Left colon (tissue), 2 donors: ENCODE measurements around the gene GATC. TPM values are rescaled to one million over a fixed set of nuclear protein-coding genes. Genes with fewer than 3 reads are reported as not detected.
"Not testable (repeated sequence)": the region's sequence is repeated elsewhere in the genome, so short reads cannot be mapped to it uniquely, and the experiment has no call there.

ENCODE experiments used
- ATAC-seq: fragments of 200-7000 bp; cut with Tn5 transposase; one replicate; pipeline ENCODE4 v1.9.1; 2020; ENCODE audit warnings: mild to moderate bottlenecking, moderate library complexity
- DNase-seq, 2 donors: peaks; one replicate each; pipeline ENCODE4 v3.0.0-alpha.2; 2020
- intact Hi-C, 2 donors: fragments of 100-400 bp; cut with DNase I in 1 of 2; cut with micrococcal nuclease in 1 of 2; formaldehyde crosslinking; loops; one replicate each; pipeline versions ENCODE4 v1.11.2 to v1.14.0; 2022; cut with DNase I, micrococcal nuclease
- total RNA-seq, 2 donors: library from RNA; stranded (reverse); fragmentation: NEBNext Ultra II Directional; extraction: Animal tissue kit (Norgen Biotek cat#: 25700); gene quantifications; one replicate each; pipeline ENCODE4 v1.2.1, GENCODE V29; 2021
- donor health status: DM: no; HTN: no; CAD: no.
- donor health status: DM: yes; HTN: yes; CAD: no.

GATC gene
- total RNA-seq, 2 donors from 2014 or later = 18.9 to 32.7 TPM

GRCh38 chr12:120466560-120467315 is 20.5 kb downstream of the GATC start:
- ATAC-seq (no peak), DNase-seq (peak in 1 of 2 donors; percentile 40)
- intact Hi-C loops = no loop called here

DNA sequence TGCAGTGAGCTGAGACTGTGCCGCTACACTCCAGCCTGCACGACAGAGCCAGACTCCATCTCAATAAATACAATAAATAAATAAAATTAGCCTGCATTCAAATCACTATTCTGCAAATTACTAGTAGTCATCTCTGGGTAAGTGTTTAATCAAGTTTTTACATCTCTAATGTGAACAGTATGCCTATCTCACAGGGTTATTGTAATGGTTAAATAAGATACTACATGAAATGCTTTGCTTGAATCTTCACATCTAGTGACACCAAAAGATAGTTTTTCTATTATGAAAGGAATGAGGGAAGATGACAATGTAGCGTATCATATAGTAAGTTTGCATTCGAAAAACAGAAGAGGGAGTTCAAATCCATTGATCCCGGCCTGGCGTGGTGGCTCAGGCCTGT is 21.2 kb downstream of the GATC start:
- intact Hi-C loops = no loop called here
- DNase-seq (no peak), ATAC-seq (no peak)

GRCh38 chr12:120468325-120468820 is 22.1 kb downstream of the GATC start:
- ATAC-seq (peak; percentile 10), DNase-seq (peak in 1 of 2 donors; percentile 30)
- intact Hi-C loops = no loop called here

DNA sequence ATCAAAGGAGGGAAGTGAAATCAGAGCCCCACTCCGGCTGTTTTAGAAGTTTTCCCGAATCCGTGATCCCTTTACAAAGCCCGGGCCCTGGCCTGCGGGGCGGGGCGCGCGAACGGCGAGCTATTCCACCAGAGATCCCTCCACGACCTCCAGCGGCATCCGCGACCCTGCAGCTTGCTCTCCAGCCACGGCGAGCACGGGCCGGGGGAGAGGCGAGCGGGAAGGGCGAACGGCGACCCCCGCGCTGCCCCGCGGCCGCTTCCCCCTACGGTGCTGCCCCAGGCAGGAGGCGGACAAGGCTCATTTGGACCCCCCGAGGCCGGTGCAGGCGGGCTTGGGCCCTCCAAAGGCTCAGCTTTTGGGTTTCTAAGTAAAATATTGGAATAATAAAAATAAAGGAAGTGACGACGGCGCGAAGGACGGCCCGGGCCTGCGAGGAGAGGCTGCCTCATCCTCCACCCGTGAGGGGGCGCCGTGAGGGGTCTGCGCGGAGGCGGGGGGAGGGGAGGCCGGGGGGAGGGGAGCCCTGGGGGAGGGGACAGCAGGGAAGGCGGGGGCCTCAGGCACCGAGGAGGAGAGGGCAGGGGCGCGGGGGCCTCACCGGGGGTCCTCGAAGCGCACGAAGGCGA is 22.7 kb downstream of the GATC start:
- intact Hi-C loops = no loop called here
- ATAC-seq (peak; percentile 30), DNase-seq (peak in 1 of 2 donors; percentile 61)

DNA sequence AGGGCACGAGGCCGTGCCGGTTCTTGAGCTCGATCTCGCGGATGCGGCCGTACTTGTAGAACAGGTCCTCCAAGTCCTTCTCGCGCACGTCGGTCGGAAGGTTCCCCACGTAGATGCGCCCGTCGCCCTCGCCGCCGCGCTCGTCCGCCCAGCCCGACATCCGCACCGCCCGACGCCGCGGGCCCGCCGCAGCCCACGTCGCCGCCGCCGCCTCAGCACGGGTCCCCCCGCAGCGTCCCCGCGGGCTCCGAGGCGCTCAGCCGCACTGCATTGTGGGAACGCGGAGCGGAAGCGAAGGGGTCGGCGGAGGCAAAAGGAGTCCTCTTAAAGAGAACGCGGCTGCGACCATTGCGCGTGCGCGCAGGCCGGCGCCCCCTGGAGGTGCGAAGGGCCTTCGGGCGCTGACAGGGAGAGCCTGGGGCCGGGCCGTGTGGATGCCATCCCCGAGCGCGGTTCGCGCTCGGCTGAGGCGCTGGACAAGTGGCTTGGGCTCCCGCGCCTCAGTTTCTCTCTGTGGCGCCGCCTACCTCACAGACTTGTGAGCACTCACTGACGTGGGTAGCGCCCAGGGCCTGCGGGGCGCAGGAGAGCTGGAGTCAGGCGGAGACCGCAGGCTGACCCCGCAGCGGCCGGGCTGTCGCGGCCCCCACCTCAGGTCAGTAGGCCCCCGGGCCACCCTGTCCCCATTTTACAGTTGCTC is 23.4 kb downstream of the GATC start, which contains the start of gene SRSF9:
TSS of gene SRSF9 (minus strand) at position 299 of the 700 bp plus-strand sequence. CDS start at position 160, 139 bp downstream.
- intact Hi-C loops = no loop called here
- ATAC-seq (peak; percentile 91), DNase-seq (peak; percentile 94 to 96)

DNA sequence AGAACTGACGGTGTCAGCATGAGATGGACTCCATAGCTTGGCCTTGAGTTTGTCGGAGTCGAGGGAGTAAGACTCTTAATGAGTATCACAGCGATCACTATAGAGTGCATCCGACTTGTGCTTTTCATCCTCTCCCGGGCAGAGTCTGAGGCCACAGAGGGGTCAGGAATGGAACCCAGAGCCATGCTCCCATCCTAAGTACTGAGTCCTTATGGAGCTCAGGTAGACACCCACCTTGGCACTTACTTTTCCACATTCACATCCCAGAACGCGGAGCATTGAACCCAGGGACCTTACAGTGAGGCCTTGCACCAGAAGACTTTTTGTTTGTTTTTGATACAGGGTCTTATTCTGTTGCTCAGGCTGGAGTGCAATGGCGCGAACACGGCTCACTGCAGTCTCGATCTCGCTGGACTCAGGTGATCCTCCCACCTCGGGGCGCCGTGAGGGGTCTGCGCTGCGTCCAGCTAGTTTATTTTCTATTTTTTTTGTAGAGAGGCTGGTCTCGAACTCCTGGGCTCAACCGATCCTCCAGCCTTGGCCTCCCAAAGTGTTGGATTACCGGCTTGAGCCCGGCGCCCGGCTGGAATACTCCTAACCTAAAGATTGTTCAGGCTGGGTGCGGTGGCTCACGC is 24.0 kb downstream of the GATC start:
- ATAC-seq = peak; percentile 20
- intact Hi-C loops = no loop called here
- peak in 1 of 2 donors; percentile 15 for DNase-seq

GRCh38 chr12:120472521-120472920 is 26.3 kb downstream of the GATC start:
- ATAC-seq (no peak), DNase-seq (no peak)
- intact Hi-C loops = no loop called here

DNA sequence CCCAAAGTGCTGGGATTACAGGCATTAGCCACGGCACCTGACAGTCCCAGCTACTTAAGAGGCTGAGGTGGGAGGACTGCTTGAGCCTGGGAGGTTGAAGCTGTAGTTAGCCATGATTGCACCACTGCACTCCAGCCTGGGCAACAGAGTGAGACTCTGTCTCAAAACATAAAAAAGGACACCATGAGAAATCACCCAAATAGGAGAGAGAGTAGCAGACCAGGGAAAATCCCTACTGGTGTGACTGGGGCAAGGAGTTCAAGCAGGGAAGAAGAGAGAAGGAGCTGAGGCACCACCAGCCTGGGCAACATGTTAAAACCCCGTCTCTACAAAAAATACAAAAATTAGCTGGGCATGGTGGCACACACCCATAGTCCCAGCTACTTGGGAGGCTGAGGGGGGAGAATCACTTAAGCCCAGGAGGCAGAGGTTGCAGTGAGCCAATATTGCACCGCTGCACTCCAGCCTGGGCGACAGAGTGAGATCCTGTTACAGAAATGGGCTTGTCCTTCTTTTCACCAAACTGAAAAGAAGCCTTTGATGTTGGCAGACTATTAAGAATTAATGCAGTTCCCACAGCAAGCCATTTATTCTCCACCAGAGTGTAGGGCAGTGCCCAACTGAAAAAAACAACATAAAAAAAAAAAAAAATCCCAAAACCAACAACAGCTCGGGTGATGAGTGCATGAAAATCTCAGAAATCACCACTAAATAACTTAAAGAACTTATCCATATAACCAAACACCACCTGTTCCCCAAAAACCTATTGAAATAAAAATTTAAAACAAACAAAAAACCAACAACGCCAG is 27.8 kb downstream of the GATC start:
- DNase-seq = no peak
- intact Hi-C loops = no loop called here
- ATAC-seq = no peak

DNA sequence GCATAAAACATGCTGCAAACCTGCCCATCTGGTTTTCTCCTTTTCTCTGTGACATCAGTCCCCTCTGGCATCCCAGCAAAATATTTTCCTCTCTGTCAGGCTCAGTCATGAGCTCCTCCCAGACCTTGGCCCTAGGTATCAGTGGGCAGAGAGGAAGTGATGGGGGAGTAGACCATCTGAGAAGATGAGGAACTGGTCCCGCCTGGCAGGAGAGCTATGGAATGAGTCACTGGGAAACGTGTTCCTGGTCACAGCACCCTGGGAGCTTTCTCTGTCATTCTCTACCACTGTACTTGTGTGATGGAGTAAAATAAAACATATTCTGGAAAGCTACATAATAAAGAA is 28.3 kb downstream of the GATC start:
- intact Hi-C loops = no loop called here
- DNase-seq (no peak), ATAC-seq (peak; percentile 58)

DNA sequence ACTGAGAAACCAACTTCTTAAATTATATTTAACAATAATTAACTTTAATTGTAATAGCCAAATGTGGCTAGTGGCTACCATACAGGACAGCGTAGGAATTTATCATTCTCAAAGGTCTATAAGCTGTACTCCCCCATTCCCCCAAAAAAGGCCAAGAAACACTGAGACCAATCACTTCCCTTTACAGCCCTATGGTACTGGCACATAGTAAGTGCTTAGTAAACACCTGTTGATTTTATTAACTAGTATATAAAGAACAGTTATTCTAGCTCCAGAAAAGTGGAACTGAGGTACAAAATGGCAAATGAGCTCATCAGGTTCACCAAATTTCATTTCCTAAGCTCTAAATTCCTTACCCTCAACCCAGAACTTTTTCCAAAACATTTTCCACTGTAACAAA is 29.4 kb downstream of the GATC start:
- intact Hi-C loops = no loop called here
- ATAC-seq = no peak
- no peak for DNase-seq

DNA sequence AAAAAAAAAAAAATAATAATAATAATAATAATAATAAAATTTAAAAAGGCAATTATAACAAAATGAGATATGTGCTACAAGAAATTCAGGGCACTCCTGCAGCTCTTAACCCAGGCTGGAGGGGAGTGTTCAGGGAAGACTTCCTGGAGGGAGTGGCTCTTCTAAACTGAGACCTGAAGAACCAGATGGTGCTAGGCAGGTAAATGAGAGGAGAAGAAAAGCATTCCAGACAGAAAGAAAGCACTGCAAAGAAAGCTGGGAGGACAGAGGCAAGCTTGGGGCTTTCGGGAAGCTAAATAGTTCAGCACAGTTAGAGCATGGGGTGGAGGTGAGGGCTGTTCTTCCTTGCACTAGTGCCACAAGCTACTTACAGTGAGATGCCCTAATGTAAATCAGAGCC is 33.2 kb downstream of the GATC start:
- DNase-seq = no peak
- intact Hi-C loops = no loop called here
- ATAC-seq = peak; percentile 73

DNA sequence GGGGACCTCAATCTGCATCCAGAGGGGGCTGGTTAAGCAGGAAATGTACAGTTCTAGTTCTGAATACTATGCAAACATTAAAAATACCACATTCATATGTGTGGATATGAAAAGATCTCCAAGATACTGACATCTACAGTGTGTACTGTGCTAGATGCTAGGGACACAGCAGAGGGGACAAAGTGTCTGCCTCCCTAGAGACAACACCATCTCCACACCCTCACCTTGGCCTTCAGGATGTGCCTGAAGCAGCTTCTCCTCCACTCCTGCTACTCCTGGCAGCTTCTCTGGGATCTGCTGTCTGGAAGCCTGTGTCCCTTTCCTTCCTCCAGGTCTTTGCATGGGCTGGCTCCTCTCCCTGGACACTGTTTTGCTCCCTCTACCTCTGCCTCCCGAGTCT is 34.0 kb downstream of the GATC start:
- ATAC-seq (no peak), DNase-seq (no peak)
- intact Hi-C loops = no loop called here

GRCh38 chr12:120481022-120481767 is 35.0 kb downstream of the GATC start:
- ATAC-seq (no peak), DNase-seq (no peak)
- intact Hi-C loops = no loop called here

DNA sequence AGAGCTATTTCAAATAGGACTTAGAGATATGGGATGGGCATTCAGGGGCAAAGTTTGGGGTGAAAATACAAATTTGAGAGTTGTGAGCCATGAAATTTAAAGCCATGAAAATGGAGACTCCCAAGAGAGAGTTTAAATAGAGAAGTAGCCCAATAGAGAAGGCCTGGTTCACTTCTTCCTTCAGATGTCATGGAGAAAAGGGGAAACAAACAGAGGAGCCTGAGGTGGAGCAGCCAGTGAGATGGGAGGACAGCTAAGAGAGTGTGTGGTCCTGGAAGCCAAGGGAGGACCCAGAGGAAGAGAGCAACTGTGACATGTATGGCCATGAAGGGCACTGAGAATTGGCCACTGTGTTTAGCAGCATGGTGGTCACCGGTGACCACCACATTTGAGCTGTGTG is 37.4 kb downstream of the GATC start:
- intact Hi-C loops = no loop called here
- ATAC-seq (no peak), DNase-seq (no peak)

DNA sequence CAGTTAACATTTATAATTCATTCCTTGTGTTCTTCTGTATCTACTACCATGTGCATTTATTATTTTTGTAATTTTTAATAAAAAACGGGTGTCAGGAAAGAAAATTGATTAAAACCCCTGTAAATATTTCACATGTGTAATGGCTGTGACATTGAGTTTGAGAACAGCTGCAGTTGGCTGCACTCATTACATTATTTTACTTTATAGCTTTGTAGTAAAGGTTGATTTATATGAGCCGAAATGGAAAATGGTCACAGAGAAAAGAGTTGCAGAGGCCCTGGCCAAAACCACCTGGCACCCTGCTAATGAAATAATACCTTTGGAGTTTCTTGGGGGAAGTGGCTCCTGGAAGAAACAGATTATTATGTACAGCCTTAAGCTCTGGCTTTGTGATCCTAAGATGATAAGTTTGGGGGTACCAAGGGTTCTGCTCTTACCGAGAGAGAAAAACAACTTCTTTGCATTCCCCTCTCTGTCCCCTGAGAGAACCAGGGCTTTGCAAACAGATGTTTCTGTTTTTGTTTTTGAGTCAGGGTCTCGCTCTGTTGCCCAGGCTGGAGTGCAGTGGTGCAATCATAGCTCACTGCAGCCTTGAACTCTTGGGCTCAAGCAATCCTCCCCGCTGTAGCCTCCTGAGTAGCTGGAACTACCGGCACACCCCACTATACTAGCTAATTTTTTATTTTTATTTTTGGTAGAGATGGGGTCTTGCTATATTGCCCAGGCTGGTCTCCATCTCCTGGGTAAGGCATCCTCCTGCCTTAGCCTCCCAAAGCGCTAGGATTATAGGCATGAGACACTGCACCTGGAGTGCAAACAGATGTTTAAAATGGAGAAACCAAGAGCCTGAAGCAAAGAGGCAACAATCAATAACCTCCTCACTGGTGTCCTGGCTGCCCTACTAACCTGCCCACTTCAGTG is 40.0 kb downstream of the GATC start:
- intact Hi-C loops = no loop called here
- ATAC-seq (no peak), DNase-seq (no peak)

- ATAC-seq, DNase-seq, intact Hi-C loops: not testable (repeated sequence)
These were observed 41.3 kb downstream of the GATC start for GRCh38 chr12:120487552-120487951.
